HUES64 (cell line): ENCODE results near the gene WFDC10B.
"Not testable (repeated sequence)": the region's sequence is repeated elsewhere in the genome, so short reads cannot be mapped to it uniquely, and the experiment has no call there.

Experiments used
- H3K27ac ChIP-seq: 2 replicates; pipeline ENCODE4 v1.7.0; 2013; ENCODE audit warnings: low read depth, low read length, inconsistent platforms
- H3K27me3 ChIP-seq: 2 replicates; pipeline ENCODE4 v1.6.1; 2013; ENCODE audit warnings: mild to moderate bottlenecking, low read length; ENCODE audit not compliant: insufficient read depth
- H3K36me3 ChIP-seq: 2 replicates; pipeline ENCODE4 v1.6.1; 2013; ENCODE audit warnings: mild to moderate bottlenecking, low read length; ENCODE audit not compliant: insufficient read depth
- H3K4me1 ChIP-seq: 2 replicates; pipeline ENCODE4 v1.6.1; 2013; ENCODE audit warnings: mild to moderate bottlenecking, low read length, moderate library complexity; ENCODE audit not compliant: insufficient read depth
- H3K4me3 ChIP-seq: 2 replicates; pipeline ENCODE4 v1.5.1; 2013; ENCODE audit warnings: mild to moderate bottlenecking, low read length, moderate library complexity
- H3K9ac ChIP-seq: 2 replicates; pipeline ENCODE4 v1.6.1; 2013; ENCODE audit warnings: mild to moderate bottlenecking, low read depth, low read length
- H3K9me3 ChIP-seq: 2 replicates; pipeline ENCODE4 v1.6.1; 2013; ENCODE audit warnings: low read depth, low read length; ENCODE audit not compliant: insufficient read depth
- whole genome bisulfite sequencing: fragments of 150-250, 120-280 bp; methylation state at CpG from one replicate; pipeline ENCODE4 v1.1.7; 2013; ENCODE audit warnings: missing lambda C conversion rate; 5-methylcytosine and 5-hydroxymethylcytosine counted together

Gene WFDC10B

DNA sequence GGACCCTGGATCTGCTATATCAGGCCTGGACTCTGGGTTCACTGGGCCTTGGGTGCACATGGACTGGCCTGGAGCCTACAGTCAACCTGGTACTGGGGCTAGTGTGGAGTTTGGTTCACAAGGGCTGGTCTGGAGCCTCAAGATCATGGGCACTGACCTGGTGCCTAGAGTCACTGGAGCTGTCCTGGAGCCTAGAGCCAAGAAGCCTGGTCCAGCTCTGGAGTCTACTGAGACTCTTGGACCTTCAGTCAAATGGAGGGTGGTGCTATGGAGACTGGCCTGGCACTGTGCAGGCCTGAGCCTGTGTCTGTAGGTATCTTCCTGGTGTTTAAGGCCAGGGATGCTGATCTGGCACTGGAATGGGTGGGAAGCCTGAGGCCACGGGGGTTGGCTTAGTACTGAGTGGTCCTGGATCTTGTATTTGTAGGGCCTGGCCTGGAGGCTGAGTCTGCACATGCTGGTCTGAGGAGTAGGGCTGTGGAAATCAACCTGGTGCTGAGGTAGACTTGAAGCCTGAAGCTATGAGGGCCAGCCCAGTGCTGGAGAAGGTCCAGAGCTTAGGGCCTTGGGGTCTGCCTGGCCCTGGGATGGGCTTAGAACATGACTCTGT, 57.3 kb downstream of the WFDC10B start:
- no peaks in the 10 kb centered on the region for H3K36me3 ChIP-seq
- H3K9ac ChIP-seq, result no peak overlapping the region
- peaks cover 5% of the 10 kb centered on the region; the same call in 1 of the 2 replicates for H3K4me1 ChIP-seq
- no peak overlapping the region for H3K4me3 ChIP-seq
- H3K27ac ChIP-seq, result no peak overlapping the region
- peaks cover 22% of the 10 kb centered on the region for H3K9me3 ChIP-seq
- WGBS, result 91% methylated on average over 1 of the region's 1 CpG
- no peaks in the 10 kb centered on the region for H3K27me3 ChIP-seq

DNA sequence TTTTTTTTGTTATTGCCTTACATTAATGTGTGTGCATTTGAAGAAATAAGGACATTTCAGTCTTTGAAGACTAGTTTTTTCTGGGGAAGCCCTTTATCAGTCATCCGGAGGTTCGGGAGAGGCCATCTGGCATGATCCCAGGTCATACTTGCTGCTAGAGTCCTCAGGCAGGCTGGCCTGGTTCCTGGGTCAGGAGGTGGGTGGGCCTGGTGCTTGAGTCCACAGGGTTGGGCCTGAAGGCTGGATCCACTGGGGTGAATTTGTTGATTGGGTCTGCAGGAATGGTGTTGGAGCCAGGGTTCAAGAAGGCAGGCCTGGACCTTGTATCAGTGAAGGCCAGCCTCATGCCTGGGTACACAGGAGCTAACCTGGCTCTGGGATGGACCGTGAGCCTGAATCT, 57.9 kb downstream of the WFDC10B start:
- Histone ChIP-seq H3K9ac (no peak overlapping the region), H3K4me1 (peaks cover 5% of the 10 kb centered on the region; the same call in 1 of the 2 replicates), H3K27me3 (no peaks in the 10 kb centered on the region), H3K36me3 (no peaks in the 10 kb centered on the region), H3K27ac (no peak overlapping the region), H3K4me3 (no peak overlapping the region), H3K9me3 (peaks cover 21% of the 10 kb centered on the region)
- 95% methylated on average over 3 of the region's 3 CpGs for WGBS

DNA sequence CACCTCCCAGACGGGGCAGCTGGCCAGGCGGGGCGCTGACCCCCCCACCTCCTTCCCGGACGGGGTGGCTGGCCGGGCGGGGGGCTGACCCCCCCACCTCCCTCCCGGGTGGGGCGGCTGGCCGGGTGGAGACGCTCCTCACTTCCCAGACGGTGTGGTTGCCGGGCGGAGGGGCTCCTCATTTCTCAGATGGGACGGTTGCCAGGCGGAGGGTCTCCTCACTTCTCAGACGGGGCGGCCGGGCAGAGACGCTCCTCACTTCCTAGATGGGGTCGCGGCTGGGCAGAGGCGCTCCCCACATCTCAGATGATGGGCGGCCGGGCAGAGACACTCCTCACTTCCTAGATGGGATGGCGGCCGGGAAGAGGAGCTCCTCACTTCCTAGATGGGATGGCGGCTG, 59.0 kb downstream of the WFDC10B start:
- 87% methylated on average over 28 of the region's 28 CpGs for WGBS
- H3K4me1 ChIP-seq, H3K9ac ChIP-seq, H3K27me3 ChIP-seq, H3K36me3 ChIP-seq, H3K4me3 ChIP-seq, H3K27ac ChIP-seq: not testable (repeated sequence)
- peaks cover 12% of the 10 kb centered on the region; the same call in 1 of the 2 replicates for H3K9me3 ChIP-seq

DNA sequence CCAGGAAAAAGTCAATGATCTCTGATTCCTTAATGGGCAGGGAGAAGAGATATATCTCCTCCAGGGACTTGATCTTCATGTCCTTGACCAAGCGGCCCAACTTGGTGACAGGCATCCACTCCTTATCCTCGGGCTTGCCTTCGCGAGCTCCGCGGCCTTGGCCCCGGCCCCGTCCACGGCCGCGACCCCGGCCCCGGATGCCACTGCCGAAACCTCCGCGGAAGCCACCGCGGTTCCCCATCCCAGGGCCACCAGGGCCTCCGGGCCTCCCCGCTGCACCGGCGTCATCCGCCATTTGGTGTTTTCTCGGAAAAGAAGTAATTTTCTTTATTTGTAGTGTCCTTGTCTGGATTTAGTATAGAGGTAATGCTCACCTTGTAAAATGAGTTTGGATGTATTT, 63.7 kb downstream of the WFDC10B start:
- H3K4me1 ChIP-seq, H3K4me3 ChIP-seq: not testable (repeated sequence)
- WGBS, result 98% methylated on average over 24 of the region's 24 CpGs

DNA sequence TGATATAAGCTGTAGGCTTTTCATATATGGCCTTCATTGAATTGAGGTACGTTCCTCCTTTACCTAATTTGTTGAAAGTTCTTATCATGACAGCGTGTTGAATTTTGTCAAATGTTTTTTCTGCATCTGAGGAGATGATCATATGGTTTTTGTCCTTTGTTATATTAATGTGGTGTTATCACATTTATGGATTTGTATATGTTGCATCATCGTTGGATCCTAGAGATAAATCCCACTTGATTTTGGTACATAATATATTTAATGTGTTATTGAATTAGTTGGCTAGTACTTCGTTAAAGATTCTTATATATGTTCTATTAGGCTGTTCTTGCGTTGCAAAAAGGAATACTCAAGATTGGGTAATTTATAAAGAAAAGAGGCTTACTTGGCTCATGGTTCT, 65.1 kb downstream of the WFDC10B start:
- 95% methylated on average over 5 of the region's 5 CpGs for WGBS
- Histone ChIP-seq H3K4me1 (no peaks in the 10 kb centered on the region), H3K36me3 (no peaks in the 10 kb centered on the region), H3K9ac (no peak overlapping the region), H3K27ac (no peak overlapping the region), H3K27me3 (no peaks in the 10 kb centered on the region), H3K9me3 (0 out of 2 replicates have a peak, but pooled peaks cover 2% of the 10 kb centered on the region), H3K4me3 (no peak overlapping the region)

More for the DNA sequence above, 63.7 kb downstream of the WFDC10B start:
- H3K9ac ChIP-seq, H3K36me3 ChIP-seq, H3K9me3 ChIP-seq, H3K27me3 ChIP-seq, H3K27ac ChIP-seq: not testable (repeated sequence)

GRCh38 chr20:45636513-45636912, 68.3 kb downstream of the WFDC10B start:
- Histone ChIP-seq H3K4me1 (no peaks in the 10 kb centered on the region), H3K9ac (no peak overlapping the region), H3K9me3 (0 out of 2 replicates have a peak, but pooled peaks cover 2% of the 10 kb centered on the region), H3K4me3 (no peak overlapping the region), H3K27ac (no peak overlapping the region), H3K27me3 (no peaks in the 10 kb centered on the region), H3K36me3 (no peaks in the 10 kb centered on the region)
- 90% methylated on average over 1 of the region's 1 CpG for WGBS
